ENCODE measurements around the gene FADS1. TPM values are rescaled to one million over a fixed set of nuclear protein-coding genes. Genes with fewer than 3 reads are reported as not detected.
A peak's percentile ranks its signal among the peaks of the same experiment; 100 is the strongest.

Gene FADS1
- total and polyA plus RNA-seq, 2 experiments from 2014 or later: 74.9 to 119 TPM

- no peak overlapping the region for H3K27ac ChIP-seq (ENCODE audit: low read depth)
- peak; percentile 8; the same call in 2 of the 3 replicates for ATAC-seq
Observed at GRCh38 chr11:61797263-61797944, 19.4 kb downstream of the FADS1 start.

GRCh38 chr11:61795876-61796526 lies 20.8 kb downstream of the FADS1 start:
- no peak overlapping the region for H3K27ac Mint-ChIP-seq
- H3K36me3 Mint-ChIP-seq (ENCODE audit: low read depth): peaks cover 66% of the 10 kb centered on the region
- peaks cover 17% of the 10 kb centered on the region for H3K4me1 Mint-ChIP-seq
- Histone ChIP-seq H3K4me3 (no peak overlapping the region), H4K20me1 (replicated peaks; ENCODE audit: insufficient read depth) (peaks cover 4% of the 10 kb centered on the region; the same call in 1 of the 2 replicates), H3F3A (replicated peaks; ENCODE audit: low read depth) (peaks cover 27% of the 10 kb centered on the region; the same call in 1 of the 2 replicates), H3K79me2 (replicated peaks; ENCODE audit: insufficient read depth) (peaks cover 47% of the 10 kb centered on the region), H2AFZ (no peak overlapping the region), H3K4me2 (no peak overlapping the region), H3K36me3 (ENCODE audit: insufficient read depth) (peaks cover 4% of the 10 kb centered on the region), H3K27ac (ENCODE audit: low read depth) (no peak overlapping the region), H3K4me1 (ENCODE audit: insufficient read depth) (0 out of 2 replicates have a peak, but pooled peaks cover 5% of the 10 kb centered on the region), H3K27me3 (ENCODE audit: insufficient read depth) (no peaks in the 10 kb centered on the region), H3K9me2 (ENCODE audit: insufficient read depth) (no peaks in the 10 kb centered on the region)
- no peak overlapping the region for H3K4me3 Mint-ChIP-seq
- H3K27me3 Mint-ChIP-seq (ENCODE audit: insufficient read depth, low read depth, poor library complexity): peaks cover 4% of the 10 kb centered on the region
- H3K9me3 Mint-ChIP-seq: no peaks in the 10 kb centered on the region
- DNase-seq (ENCODE audit: low spot score) (no peak), ATAC-seq (no peak)
- TF ChIP-seq ETS1 (IDR thresholded peaks at IDR 0.05) (no peak), ZNF462 (CRISPR knock-in tag; IDR thresholded peaks at IDR 0.05) (no peak)

More at GRCh38 chr11:61797263-61797944, 19.4 kb downstream of the FADS1 start:
- peak; percentile 85 for DNase-seq (ENCODE audit: low spot score)
- peaks cover 11% of the 10 kb centered on the region for H4K20me1 ChIP-seq (replicated peaks; ENCODE audit: insufficient read depth)
- Mint-ChIP-seq H3K27ac (peak overlapping the region; percentile 52; the same call in 1 of the 2 replicates), H3K4me1 (peaks cover 11% of the 10 kb centered on the region), H3K9me3 (no peaks in the 10 kb centered on the region), H3K27me3 (ENCODE audit: insufficient read depth, low read depth, poor library complexity) (no peaks in the 10 kb centered on the region), H3K4me3 (no peak overlapping the region; the same call in 2 of the 3 replicates), H3K36me3 (ENCODE audit: low read depth) (peaks cover 74% of the 10 kb centered on the region)
- H3K9me2 ChIP-seq (ENCODE audit: insufficient read depth): no peaks in the 10 kb centered on the region
- H3F3A ChIP-seq (replicated peaks; ENCODE audit: low read depth): peaks cover 21% of the 10 kb centered on the region; the same call in 1 of the 2 replicates
- H3K36me3 ChIP-seq (ENCODE audit: insufficient read depth): peaks cover 9% of the 10 kb centered on the region
- H3K79me2 ChIP-seq (replicated peaks; ENCODE audit: insufficient read depth): peaks cover 33% of the 10 kb centered on the region
- no peak for TF ChIP-seq NANOG (IDR thresholded peaks at IDR 0.05; ENCODE audit: borderline replicate concordance)
- TF ChIP-seq ZNF331 (CRISPR knock-in tag; IDR thresholded peaks at IDR 0.05; ENCODE audit: low read depth): no peak
- TF ChIP-seq EZH2phosphoT487 (IDR thresholded peaks at IDR 0.05; ENCODE audit: unreplicated experiment): no peak
- peak; percentile 93 to 99 for TF ChIP-seq CTCF (conservative IDR thresholded peaks at IDR 0.05; ENCODE audit: low read depth in 2 of 2)
- H3K4me1 ChIP-seq (ENCODE audit: insufficient read depth): no peaks in the 10 kb centered on the region
- no peak overlapping the region for H3K4me3 ChIP-seq
- H2AFZ ChIP-seq: no peak overlapping the region
- H3K27me3 ChIP-seq (ENCODE audit: insufficient read depth): no peaks in the 10 kb centered on the region
- no peak overlapping the region for H3K4me2 ChIP-seq
